Cardiac muscle cell (in vitro differentiated cells and primary cell): ENCODE data around the gene DNAI4. TPM values are rescaled to one million over a fixed set of nuclear protein-coding genes. Genes with fewer than 3 reads are reported as not detected.
A peak's percentile ranks its signal among the peaks of the same experiment; 100 is the strongest.

Experiments used
- DNase-seq, 2 donors: peaks; one replicate each; pipeline versions ENCODE4 v3.0.0 to v3.0.0-alpha.2; 2010 to 2017; ENCODE audit warnings: low read depth in 1 of 2, low spot score in 1 of 2
- H3K27ac ChIP-seq: fragments of 200-600 bp; sonication (generic); 2 replicates; pipeline ENCODE4 v1.5.1; 2016
- H3K27me3 ChIP-seq: fragments of 200-600 bp; sonication (generic); 2 replicates; pipeline ENCODE4 v1.6.0; 2016; ENCODE audit warnings: control low read depth
- H3K36me3 ChIP-seq: fragments of 200-600 bp; sonication (generic); 2 replicates; pipeline ENCODE4 v1.5.1; 2016; ENCODE audit warnings: control low read depth
- H3K4me1 ChIP-seq: fragments of 200-600 bp; sonication (generic); 2 replicates; pipeline ENCODE4 v1.8.1; 2017; ENCODE audit warnings: low read depth, mild to moderate bottlenecking, mixed run types
- H3K4me3 ChIP-seq: fragments of 200-600 bp; sonication (generic); 2 replicates; pipeline ENCODE4 v1.5.1; 2016; ENCODE audit warnings: mild to moderate bottlenecking
- H3K9me3 ChIP-seq: fragments of 200-600 bp; sonication (generic); 2 replicates; pipeline ENCODE4 v1.5.1; 2017; ENCODE audit warnings: low read depth, mild to moderate bottlenecking, control low read depth
- polyA plus RNA-seq: library from polyadenylated mRNA; unstranded; fragments of >200 nt; fragmentation: Nextera tagmentation; extraction: Ambion mirVana; gene quantifications from 2 replicates; pipeline ENCODE4 v1.2.1, GENCODE V29; 2016
- total RNA-seq: library from RNA; depleted of rRNA; stranded (reverse); fragments of >200 nt; gene quantifications from 2 replicates; pipeline ENCODE4 v1.2.3, GENCODE V29; 2016
- TF ChIP-seq, protein P1 (sequence below): IDR thresholded peaks from 2 replicates; pipeline ENCODE4 v1.5.1; 2012; ENCODE audit warnings: low read depth, mild to moderate bottlenecking, low read length

The DNAI4 gene
- total and polyA plus RNA-seq, 2 experiments from 2014 or later = 5.1 to 14.2 TPM

- H3K4me3 ChIP-seq = no peak overlapping the region
- TF ChIP-seq, protein P1, sequence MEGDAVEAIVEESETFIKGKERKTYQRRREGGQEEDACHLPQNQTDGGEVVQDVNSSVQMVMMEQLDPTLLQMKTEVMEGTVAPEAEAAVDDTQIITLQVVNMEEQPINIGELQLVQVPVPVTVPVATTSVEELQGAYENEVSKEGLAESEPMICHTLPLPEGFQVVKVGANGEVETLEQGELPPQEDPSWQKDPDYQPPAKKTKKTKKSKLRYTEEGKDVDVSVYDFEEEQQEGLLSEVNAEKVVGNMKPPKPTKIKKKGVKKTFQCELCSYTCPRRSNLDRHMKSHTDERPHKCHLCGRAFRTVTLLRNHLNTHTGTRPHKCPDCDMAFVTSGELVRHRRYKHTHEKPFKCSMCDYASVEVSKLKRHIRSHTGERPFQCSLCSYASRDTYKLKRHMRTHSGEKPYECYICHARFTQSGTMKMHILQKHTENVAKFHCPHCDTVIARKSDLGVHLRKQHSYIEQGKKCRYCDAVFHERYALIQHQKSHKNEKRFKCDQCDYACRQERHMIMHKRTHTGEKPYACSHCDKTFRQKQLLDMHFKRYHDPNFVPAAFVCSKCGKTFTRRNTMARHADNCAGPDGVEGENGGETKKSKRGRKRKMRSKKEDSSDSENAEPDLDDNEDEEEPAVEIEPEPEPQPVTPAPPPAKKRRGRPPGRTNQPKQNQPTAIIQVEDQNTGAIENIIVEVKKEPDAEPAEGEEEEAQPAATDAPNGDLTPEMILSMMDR = no peak
- no peak for DNase-seq
- H3K27me3 ChIP-seq = no peaks in the 10 kb centered on the region
- H3K36me3 ChIP-seq = no peaks in the 10 kb centered on the region
- no peak overlapping the region for H3K27ac ChIP-seq
- H3K4me1 ChIP-seq = peaks cover 6% of the 10 kb centered on the region
- no peaks in the 10 kb centered on the region for H3K9me3 ChIP-seq
Observed at GRCh38 chr1:66852870-66853269, 71.8 kb downstream of the DNAI4 start.

DNA sequence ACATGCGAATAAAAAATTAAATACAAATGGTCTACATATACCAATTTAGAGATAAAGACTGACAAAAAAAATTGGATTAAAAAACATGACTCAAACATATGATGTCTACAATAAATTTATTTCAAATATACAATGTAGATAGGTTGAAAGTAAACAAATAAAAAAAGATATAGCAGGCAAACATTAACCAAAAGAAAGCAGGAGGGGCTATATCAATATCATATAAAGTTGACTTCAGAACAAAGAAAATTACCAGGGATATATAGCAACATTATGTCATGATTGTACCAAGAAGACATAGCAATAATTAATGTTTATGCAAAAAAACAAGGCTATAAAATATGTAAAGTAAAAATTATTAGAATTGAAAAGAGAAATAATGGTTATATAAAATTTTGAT is 73.7 kb downstream of the DNAI4 start:
- DNase-seq = no peak
- Histone ChIP-seq H3K4me1 (peaks cover 25% of the 10 kb centered on the region), H3K27ac (no peak overlapping the region), H3K9me3 (no peaks in the 10 kb centered on the region), H3K36me3 (no peaks in the 10 kb centered on the region), H3K4me3 (no peak overlapping the region), H3K27me3 (no peaks in the 10 kb centered on the region)
- TF ChIP-seq, protein P1 = no peak

GRCh38 chr1:66848193-66848592 is 76.5 kb downstream of the DNAI4 start:
- TF ChIP-seq, protein P1 = no peak
- no peak overlapping the region for H3K4me3 ChIP-seq
- no peaks in the 10 kb centered on the region for H3K27me3 ChIP-seq
- H3K4me1 ChIP-seq = peaks cover 28% of the 10 kb centered on the region
- H3K9me3 ChIP-seq = no peaks in the 10 kb centered on the region
- peak in 1 of 2 donors; percentile 5 for DNase-seq
- H3K36me3 ChIP-seq = no peaks in the 10 kb centered on the region
- peak overlapping the region; percentile 64 for H3K27ac ChIP-seq

- Histone ChIP-seq H3K27me3 (no peaks in the 10 kb centered on the region), H3K27ac (no peak overlapping the region), H3K4me1 (peaks cover 7% of the 10 kb centered on the region), H3K9me3 (no peaks in the 10 kb centered on the region), H3K4me3 (no peak overlapping the region), H3K36me3 (no peaks in the 10 kb centered on the region)
- TF ChIP-seq, protein P1 = no peak
- no peak for DNase-seq
Observed at GRCh38 chr1:66840929-66841328, 83.7 kb downstream of the DNAI4 start.

DNA sequence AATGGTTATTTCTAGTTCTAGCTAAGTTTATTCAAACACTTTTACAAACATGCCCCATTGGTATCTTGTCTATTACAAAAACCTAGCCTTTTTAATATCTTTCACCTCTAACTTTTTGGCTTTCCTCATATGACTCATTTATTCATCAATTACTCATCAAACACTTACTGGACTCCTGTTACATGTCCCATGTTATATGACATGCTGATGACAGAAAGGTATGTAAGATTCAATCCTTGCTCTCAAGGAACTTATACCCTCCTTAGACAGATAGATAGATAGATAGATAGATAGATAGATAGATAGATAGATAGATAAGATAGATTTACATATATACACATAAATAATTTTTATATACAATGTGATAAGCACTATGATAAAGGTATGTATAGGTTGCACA is 89.7 kb downstream of the DNAI4 start:
- H3K4me1 ChIP-seq = peaks cover 4% of the 10 kb centered on the region

More for the DNA sequence above, 89.7 kb downstream of the DNAI4 start:
- H3K27ac ChIP-seq = no peak overlapping the region
- no peak for DNase-seq
- no peak overlapping the region for H3K4me3 ChIP-seq
- H3K36me3 ChIP-seq = no peaks in the 10 kb centered on the region
- H3K27me3 ChIP-seq = no peaks in the 10 kb centered on the region
- TF ChIP-seq, protein P1 = no peak
- no peaks in the 10 kb centered on the region for H3K9me3 ChIP-seq
